Neural crest cell (in vitro differentiated cells): Measurements from ENCODE around the gene MT1E. TPM values are rescaled to one million over a fixed set of nuclear protein-coding genes. Genes with fewer than 3 reads are reported as not detected.
"Not testable (repeated sequence)": the region's sequence is repeated elsewhere in the genome, so short reads cannot be mapped to it uniquely, and the experiment has no call there.

Experiments
- DNase-seq: peaks from one replicate; pipeline ENCODE4 v3.0.0; 2021; ENCODE audit warnings: low read depth, mixed read lengths, low spot score
- H3K27ac Mint-ChIP-seq: one replicate; pipeline ENCODE4 v1.8.0; 2021; ENCODE audit warnings: mild to moderate bottlenecking, mixed read lengths; ENCODE audit not compliant: unreplicated experiment
- H3K27me3 Mint-ChIP-seq: 2 replicates; pipeline ENCODE4 v1.8.0; 2021; ENCODE audit warnings: low read depth, mild to moderate bottlenecking, mixed read lengths
- H3K36me3 Mint-ChIP-seq: 2 replicates; pipeline ENCODE4 v1.8.0; 2021; ENCODE audit warnings: low read depth, mild to moderate bottlenecking, mixed read lengths
- H3K4me1 Mint-ChIP-seq: 2 replicates; pipeline ENCODE4 v1.8.0; 2021; ENCODE audit warnings: mixed read lengths
- H3K4me3 Mint-ChIP-seq: one replicate; pipeline ENCODE4 v1.8.0; 2021; ENCODE audit warnings: mild to moderate bottlenecking, mixed read lengths
- H3K9me3 Mint-ChIP-seq: 2 replicates; pipeline ENCODE4 v1.8.0; 2021; ENCODE audit warnings: mixed read lengths
- total RNA-seq: library from RNA; stranded (reverse); gene quantifications from 2 replicates; pipeline ENCODE4 v1.2.1, GENCODE V29; 2021
- TF ChIP-seq, protein P1 (sequence below): fragments of 200-600 bp; sonication (generic); conservative IDR thresholded peaks from 2 replicates; pipeline ENCODE4 v1.5.0; 2021; ENCODE audit warnings: antibody characterized with exemption, mild to moderate bottlenecking

MT1E gene
- total RNA-seq, 1 donor from 2014 or later = 0.49 TPM

DNA sequence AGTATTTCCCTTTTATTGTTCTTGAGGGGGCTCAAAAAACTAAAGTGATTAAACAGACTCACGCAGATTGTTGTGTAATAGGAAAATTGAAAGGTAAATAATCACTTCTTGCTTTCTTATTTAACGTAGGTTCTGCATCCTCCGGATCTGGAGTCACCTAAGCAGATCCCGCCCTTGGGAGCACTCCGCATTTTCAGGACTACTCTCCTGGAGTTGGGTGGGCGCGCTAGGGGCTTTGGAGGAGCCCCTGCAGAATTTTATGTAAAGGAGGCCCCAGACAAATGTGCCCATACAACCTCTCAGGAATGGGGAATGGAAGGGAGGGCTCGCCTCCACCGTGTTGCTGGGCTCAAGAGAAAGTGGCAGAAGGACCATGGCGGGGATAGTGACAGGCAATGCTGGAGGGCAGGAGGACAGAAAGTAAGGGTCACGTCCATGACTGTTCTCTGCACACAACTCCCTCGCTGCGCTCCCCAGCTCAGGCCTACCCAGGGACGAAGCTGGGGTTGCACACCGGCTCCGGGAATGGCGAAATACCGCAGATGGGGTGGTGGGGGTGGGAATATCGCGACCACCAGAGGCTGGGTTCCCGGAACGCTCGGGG is 8.9 kb upstream of the MT1E start:
- TF ChIP-seq, protein P1, sequence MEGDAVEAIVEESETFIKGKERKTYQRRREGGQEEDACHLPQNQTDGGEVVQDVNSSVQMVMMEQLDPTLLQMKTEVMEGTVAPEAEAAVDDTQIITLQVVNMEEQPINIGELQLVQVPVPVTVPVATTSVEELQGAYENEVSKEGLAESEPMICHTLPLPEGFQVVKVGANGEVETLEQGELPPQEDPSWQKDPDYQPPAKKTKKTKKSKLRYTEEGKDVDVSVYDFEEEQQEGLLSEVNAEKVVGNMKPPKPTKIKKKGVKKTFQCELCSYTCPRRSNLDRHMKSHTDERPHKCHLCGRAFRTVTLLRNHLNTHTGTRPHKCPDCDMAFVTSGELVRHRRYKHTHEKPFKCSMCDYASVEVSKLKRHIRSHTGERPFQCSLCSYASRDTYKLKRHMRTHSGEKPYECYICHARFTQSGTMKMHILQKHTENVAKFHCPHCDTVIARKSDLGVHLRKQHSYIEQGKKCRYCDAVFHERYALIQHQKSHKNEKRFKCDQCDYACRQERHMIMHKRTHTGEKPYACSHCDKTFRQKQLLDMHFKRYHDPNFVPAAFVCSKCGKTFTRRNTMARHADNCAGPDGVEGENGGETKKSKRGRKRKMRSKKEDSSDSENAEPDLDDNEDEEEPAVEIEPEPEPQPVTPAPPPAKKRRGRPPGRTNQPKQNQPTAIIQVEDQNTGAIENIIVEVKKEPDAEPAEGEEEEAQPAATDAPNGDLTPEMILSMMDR = no peak
- no peaks in the 10 kb centered on the region for H3K9me3 Mint-ChIP-seq
- peaks cover 75% of the 10 kb centered on the region for H3K27me3 Mint-ChIP-seq
- H3K4me1 Mint-ChIP-seq = peaks cover 13% of the 10 kb centered on the region
- H3K36me3 Mint-ChIP-seq = no peaks in the 10 kb centered on the region
- no peak overlapping the region for H3K27ac Mint-ChIP-seq
- peak overlapping the region; percentile 41 for H3K4me3 Mint-ChIP-seq
- no peak for DNase-seq

DNA sequence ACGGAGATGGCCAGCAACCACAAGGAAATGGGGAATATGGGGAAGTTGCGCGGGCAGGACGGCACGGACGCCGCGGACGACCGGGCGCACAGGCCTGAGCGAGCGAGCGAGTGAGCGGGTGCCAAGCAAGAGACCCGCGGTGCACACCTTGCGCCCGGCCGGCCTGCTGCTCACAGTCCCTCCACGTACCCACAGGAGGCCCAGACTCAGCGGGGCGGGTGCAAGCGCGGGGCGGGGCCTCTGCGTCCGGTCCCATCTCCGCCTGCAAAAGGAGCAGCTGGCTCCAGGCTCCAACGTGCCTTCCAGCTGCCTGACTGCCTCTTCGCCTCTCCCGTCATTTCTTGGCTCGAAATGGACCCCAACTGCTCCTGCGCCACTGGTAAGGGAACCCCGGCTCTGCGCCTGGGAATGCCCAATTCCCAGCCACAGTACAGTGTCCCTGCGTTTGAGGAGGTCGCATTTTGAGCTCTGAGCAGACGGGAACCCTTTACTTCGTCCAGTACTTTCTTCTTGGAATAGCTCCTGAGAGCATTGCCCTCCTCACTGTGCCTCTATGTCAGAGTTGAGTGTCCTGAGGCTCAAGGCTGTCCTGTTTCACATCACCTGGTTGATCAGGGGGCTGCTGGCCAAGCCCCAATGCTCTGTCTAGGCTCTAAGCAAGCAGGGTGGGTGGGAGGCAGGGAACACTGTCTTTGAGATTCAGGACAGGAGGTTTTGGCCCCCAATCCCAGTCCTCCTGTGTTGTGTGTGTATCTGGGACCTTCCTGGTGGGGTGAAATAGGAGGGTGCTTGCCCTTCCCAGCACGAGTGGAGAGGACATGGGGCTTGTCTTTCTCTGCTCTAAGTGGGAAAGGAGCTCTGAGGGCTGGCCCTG is 8.1 kb upstream of the MT1E start:
- no peaks in the 10 kb centered on the region for H3K9me3 Mint-ChIP-seq
- peaks cover 81% of the 10 kb centered on the region for H3K27me3 Mint-ChIP-seq
- peak overlapping the region; percentile 77 for H3K4me3 Mint-ChIP-seq
- TF ChIP-seq, protein P1 = no peak
- peaks cover 14% of the 10 kb centered on the region for H3K4me1 Mint-ChIP-seq
- H3K36me3 Mint-ChIP-seq = no peaks in the 10 kb centered on the region
- no peak for DNase-seq
- no peak overlapping the region for H3K27ac Mint-ChIP-seq

DNA sequence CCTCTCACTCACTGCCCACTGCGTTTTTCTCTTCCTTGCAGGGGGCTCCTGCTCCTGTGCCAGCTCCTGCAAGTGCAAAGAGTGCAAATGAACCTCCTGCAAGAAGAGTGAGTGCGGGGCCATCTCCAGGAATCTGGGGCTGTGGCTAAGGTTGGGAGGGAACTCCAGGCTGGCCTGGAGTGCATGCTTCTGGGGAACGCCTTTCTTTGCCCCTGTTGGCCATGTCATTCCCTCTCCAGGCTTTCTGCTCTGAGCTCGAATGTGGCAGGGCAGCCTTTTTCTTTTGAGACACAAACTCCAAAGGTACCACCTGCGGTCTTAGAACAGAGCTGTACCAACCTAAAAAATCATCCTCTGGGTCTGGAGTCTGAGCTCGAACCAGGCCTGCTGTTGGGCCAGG is 7.4 kb upstream of the MT1E start:
- H3K4me3 Mint-ChIP-seq = no peak overlapping the region
- H3K36me3 Mint-ChIP-seq = no peaks in the 10 kb centered on the region
- peaks cover 14% of the 10 kb centered on the region for H3K4me1 Mint-ChIP-seq
- H3K27me3 Mint-ChIP-seq = peaks cover 87% of the 10 kb centered on the region
- H3K9me3 Mint-ChIP-seq = no peaks in the 10 kb centered on the region
- TF ChIP-seq, protein P1 = no peak
- no peak for DNase-seq
- H3K27ac Mint-ChIP-seq = no peak overlapping the region

DNA sequence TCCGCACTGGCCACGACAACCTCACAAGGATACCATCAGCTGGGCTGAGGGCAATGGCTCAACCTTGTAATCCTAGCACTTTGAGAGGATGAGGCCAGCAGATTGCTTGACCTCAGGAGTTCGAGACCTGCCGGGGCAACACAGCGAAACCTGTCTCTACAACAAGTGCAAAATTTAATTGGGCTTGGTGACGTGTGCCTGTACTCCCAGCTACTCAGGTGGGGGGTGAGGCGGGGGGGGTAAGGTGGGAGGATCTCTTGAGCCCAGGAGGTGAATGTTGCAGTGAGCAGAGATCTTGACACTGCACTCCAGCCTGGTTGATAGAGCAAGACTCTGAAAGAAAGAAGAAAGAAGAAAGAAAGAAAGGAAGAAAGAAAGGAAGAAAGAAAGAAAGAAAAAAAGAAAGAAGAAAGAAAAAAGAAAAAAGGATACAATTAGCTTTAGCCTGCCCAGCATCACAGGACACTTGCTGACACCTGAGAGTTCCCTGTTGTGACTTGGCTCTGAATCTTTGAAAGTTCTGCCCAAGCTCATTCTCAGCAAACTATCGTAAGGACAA is 5.2 kb upstream of the MT1E start:
- H3K27me3 Mint-ChIP-seq = peaks cover 90% of the 10 kb centered on the region
- TF ChIP-seq, protein P1 = no peak
- no peak for DNase-seq
- no peaks in the 10 kb centered on the region for H3K9me3 Mint-ChIP-seq
- H3K36me3 Mint-ChIP-seq = no peaks in the 10 kb centered on the region
- H3K27ac Mint-ChIP-seq = no peak overlapping the region
- peaks cover 20% of the 10 kb centered on the region for H3K4me1 Mint-ChIP-seq
- no peak overlapping the region for H3K4me3 Mint-ChIP-seq

DNA sequence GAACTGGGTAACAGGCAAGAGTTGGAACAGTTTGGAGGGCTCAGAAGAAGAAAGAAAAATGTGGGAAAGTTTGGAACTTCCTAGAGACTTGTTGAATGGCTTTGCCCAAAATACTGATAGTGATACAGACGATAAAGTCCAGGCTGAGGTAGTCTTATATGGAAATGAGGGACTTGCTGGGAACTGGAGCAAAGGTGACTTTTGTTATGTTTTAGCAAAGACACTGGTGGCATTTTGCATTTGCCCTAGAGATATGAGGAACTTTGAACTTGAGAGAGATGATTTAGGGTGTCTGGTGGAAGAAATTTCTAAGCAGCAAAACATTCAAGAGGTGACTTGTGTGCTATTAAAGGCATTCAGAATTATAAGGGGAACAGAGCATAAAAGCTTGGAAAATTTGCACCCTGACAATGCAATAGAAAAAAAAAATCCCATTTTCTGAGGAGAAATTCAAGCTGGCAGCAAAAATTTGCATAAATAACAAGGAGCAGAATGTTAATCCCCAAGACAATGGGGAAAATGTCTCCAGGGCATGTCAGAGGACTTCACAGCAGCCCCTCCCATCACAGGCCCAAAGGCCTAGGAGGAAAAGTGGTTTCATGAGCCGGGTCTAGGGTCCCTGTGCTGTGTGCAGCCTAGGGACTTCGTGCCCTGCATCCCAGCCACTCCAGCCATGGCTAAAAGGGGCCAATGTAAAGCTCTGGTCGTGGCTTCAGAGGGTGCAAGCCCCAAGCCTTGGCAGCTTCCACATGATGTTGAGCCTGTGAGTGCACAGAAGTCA is 3.7 kb upstream of the MT1E start:
- H3K4me3 Mint-ChIP-seq = not testable (repeated sequence)
- peaks cover 93% of the 10 kb centered on the region for H3K27me3 Mint-ChIP-seq

DNA sequence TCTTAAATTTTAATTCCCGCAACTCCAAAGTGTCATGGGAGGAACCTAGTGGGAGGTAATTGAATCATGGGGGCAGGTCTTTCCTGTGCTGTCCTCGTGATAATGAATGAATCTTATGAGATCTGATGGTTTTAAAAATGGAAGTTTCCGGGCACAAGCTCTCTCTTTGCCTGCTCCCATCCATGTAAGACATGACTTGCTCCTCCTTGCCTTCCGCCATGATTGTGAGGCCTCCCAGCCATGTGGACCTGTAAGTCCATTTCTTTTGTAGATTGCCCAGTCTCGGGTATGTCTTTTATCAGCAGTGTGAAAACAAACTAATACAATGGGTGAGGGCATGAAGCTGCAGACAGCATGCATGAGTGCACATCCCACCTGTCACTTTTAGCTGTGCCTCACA is 2.4 kb upstream of the MT1E start:
- not testable (repeated sequence) for H3K4me3 Mint-ChIP-seq, H3K9me3 Mint-ChIP-seq
- H3K4me1 Mint-ChIP-seq = peaks cover 17% of the 10 kb centered on the region

More for the DNA sequence above, 3.7 kb upstream of the MT1E start:
- H3K4me1 Mint-ChIP-seq = peaks cover 25% of the 10 kb centered on the region
- H3K9me3 Mint-ChIP-seq, H3K36me3 Mint-ChIP-seq, DNase-seq, H3K27ac Mint-ChIP-seq: not testable (repeated sequence)

More for the DNA sequence above, 2.4 kb upstream of the MT1E start:
- H3K27me3 Mint-ChIP-seq = peaks cover 88% of the 10 kb centered on the region
- DNase-seq, H3K36me3 Mint-ChIP-seq, H3K27ac Mint-ChIP-seq: not testable (repeated sequence)
